ENCODE measurements around the gene TMEM9B. TPM values are rescaled to one million over a fixed set of nuclear protein-coding genes. Genes with fewer than 3 reads are reported as not detected.

Gene TMEM9B
- total RNA-seq, 2 donors from 2014 or later: 19.4 to 62.5 TPM

GRCh38 chr11:8933931-8934330 is 30.3 kb downstream of the TMEM9B start:
- intact Hi-C loops (cut with DNase I): no loop called here
- Histone ChIP-seq H3K4me3 (no peak overlapping the region), H3K9me3 (no peaks in the 10 kb centered on the region), H3K4me1 (no peaks in the 10 kb centered on the region), H3K27me3 (no peaks in the 10 kb centered on the region), H3K36me3 (replicated peaks in 1 of 2; ENCODE audit: insufficient read depth in 1 of 2, low read depth in 2 of 2) (no peaks in the 10 kb centered on the region), H3K27ac (no peak overlapping the region)
- DNase-seq (no peak), ATAC-seq (no peak)
- 82 to 100% methylated on average over 3 to 6 of the region's 6 CpGs for WGBS, 2 donors
- no peak for TF ChIP-seq CTCF (IDR thresholded peaks at IDR 0.05)

GRCh38 chr11:8932564-8933180 is 31.6 kb downstream of the TMEM9B start, which contains the start of gene C11orf16:
Gene C11orf16, minus strand, starts transcription at chr11:8932947. Its CDS starts 639 bp downstream, at chr11:8932308.
- H3K9me3 ChIP-seq: no peaks in the 10 kb centered on the region
- TF ChIP-seq CTCF (IDR thresholded peaks at IDR 0.05) (no peak), POLR2A (IDR thresholded peaks at IDR 0.05) (no peak)
- H3K4me1 ChIP-seq: no peaks in the 10 kb centered on the region
- no peak within 1 kb of the TSS for H3K27ac ChIP-seq
- WGBS, 2 donors: 60 to 76% methylated on average over 9 to 12 of the region's 12 CpGs
- no peaks in the 10 kb centered on the region for H3K27me3 ChIP-seq
- no peak for ATAC-seq
- H3K4me3 ChIP-seq: no peak within 1 kb of the TSS
- no peak for DNase-seq
- H3K36me3 ChIP-seq (replicated peaks in 1 of 2; ENCODE audit: insufficient read depth in 1 of 2, low read depth in 2 of 2): no peaks in the 10 kb centered on the region
- intact Hi-C loops (cut with DNase I): no loop called here

- 89 to 94% methylated on average over 9 to 12 of the region's 12 CpGs for WGBS, 2 donors
- intact Hi-C loops (cut with DNase I): no loop called here
- no peaks in the 10 kb centered on the region for H3K36me3 ChIP-seq (replicated peaks in 1 of 2; ENCODE audit: insufficient read depth in 1 of 2, low read depth in 2 of 2)
- ATAC-seq: no peak
- TF ChIP-seq POLR2A (IDR thresholded peaks at IDR 0.05) (no peak), CTCF (IDR thresholded peaks at IDR 0.05) (no peak)
- H3K27me3 ChIP-seq: no peaks in the 10 kb centered on the region
- H3K27ac ChIP-seq: no peak overlapping the region
- H3K4me1 ChIP-seq: no peaks in the 10 kb centered on the region
- H3K4me3 ChIP-seq: no peak overlapping the region
- H3K9me3 ChIP-seq: no peaks in the 10 kb centered on the region
- no peak for DNase-seq
Observed at GRCh38 chr11:8930456-8931175, 33.6 kb downstream of the TMEM9B start.

- H3K4me3 ChIP-seq: no peak overlapping the region
- no peak overlapping the region for H3K27ac ChIP-seq
- TF ChIP-seq CTCF (IDR thresholded peaks at IDR 0.05) (no peak), POLR2A (IDR thresholded peaks at IDR 0.05) (no peak)
- no peak for ATAC-seq
- H3K36me3 ChIP-seq (replicated peaks in 1 of 2; ENCODE audit: insufficient read depth in 1 of 2, low read depth in 2 of 2): no peaks in the 10 kb centered on the region
- 79 to 88% methylated on average over 8 to 9 of the region's 9 CpGs for WGBS, 2 donors
- H3K27me3 ChIP-seq: no peaks in the 10 kb centered on the region
- H3K4me1 ChIP-seq: no peaks in the 10 kb centered on the region
- intact Hi-C loops (cut with DNase I): no loop called here
- DNase-seq: no peak
- H3K9me3 ChIP-seq: no peaks in the 10 kb centered on the region
Observed at GRCh38 chr11:8928981-8929615, 35.1 kb downstream of the TMEM9B start.
